ENCODE measurements around the gene SSB.
"Not testable (repeated sequence)": the region's sequence is repeated elsewhere in the genome, so short reads cannot be mapped to it uniquely, and the experiment has no call there.

The SSB gene

DNA sequence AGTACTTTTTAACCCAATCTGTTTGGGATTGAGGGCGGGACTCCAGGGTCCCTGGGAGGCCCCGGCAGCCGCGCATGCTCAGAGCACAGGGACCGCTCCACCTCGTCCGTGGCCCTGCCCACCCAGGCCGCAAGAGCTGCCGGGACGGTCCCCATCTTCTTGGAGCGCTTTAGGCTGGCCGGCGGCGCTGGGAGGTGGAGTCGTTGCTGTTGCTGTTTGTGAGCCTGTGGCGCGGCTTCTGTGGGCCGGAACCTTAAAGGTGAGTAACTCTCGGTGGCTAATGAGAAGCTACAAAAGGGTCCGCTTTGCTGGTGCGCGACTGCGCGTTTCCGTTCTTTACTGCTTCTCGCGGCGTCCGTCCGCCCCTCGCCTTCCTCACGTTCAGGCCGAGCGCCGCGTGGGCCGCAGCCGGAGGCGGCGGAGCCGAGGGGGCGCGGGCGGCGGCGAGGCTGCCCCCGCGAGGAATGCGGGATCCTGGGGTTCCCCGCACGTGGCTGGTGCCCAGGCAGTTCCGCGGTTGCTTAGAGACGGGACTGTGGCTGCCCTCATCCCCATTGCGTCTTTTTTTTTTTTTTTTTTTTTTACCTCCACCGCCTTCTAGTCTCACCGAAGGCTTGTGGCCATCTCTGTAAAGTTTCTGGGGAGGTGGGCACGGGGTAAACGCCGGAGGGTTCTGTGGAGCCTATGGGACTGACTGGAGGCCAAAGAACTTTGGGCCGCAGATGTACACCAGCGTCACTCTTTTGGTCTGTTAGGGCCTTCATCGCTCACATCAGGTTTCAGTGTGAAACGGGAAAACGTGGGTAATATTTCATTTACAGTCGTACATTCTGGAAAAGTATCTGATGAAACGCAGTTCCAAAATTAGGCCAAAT lies at the start of gene SSB:
SSB (plus strand) TSS at position 154 of the 875 bp plus-strand sequence. CDS start 2,090 bp downstream, outside the sequence.
- DNase-seq (ENCODE audit: low read depth): peak; percentile 90

DNA sequence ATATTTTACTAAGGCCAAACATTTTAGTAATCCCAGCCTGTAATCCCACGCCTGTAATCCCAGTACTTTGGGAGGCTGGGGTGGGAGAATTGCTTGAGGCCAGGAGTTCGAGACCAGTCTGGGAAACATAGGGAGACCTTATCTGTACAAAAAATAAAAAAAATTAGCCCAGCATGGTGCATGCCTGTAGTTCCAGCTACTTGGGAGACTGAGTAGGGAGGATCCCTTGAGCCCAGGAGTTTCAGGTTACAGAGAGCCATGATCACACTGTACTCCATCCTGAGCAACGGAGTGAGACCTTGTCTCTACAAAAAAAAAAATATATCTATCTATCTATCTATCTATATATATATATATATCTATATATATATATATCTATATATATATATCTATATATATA lies 45.9 kb upstream of the SSB start:
- no peak for DNase-seq (ENCODE audit: low read depth)

GRCh38 chr2:169755083-169755870 lies 43.4 kb upstream of the SSB start:
- DNase-seq (ENCODE audit: low read depth): no peak

GRCh38 chr2:169756342-169756741 lies 42.3 kb upstream of the SSB start:
- DNase-seq (ENCODE audit: low read depth): no peak

GRCh38 chr2:169757356-169757755 lies 41.3 kb upstream of the SSB start:
- no peak for DNase-seq (ENCODE audit: low read depth)

GRCh38 chr2:169757778-169758177 lies 40.9 kb upstream of the SSB start:
- no peak for DNase-seq (ENCODE audit: low read depth)

GRCh38 chr2:169759987-169760386 lies 38.7 kb upstream of the SSB start:
- DNase-seq (ENCODE audit: low read depth): no peak

GRCh38 chr2:169760798-169761197 lies 37.9 kb upstream of the SSB start:
- DNase-seq (ENCODE audit: low read depth): not testable (repeated sequence)

DNA sequence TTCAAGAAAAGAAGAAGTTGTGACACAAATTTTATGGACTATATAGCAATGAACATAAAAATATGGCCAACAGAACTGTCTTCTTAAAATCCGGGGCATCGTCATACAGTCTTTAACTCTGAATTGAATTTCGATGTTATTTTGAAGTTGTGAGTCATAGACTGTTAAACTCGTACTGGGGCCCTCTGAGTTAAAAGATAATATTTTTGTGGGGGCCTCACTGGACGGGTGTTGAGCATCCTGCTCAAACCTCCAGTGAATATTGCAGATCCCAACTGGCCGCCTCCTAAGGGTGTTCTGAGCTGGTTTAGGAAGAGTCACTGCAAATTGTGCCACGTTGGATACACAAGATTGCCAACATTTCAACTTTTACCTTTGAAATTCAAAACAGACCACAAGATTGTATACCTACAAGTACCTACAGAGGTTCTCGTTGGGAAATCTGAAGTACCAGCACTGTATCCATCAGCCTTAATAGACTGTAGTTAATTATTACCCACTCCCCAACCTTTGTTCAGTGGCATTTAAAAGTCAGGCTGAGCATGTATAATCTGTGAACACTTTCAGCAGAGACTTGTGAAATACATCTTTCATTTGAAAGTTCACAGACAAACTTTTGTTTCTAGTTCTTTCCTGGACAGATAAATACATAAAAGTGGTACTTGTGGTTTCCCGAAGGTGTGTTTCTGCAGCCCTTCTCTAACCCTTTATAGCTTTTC lies 37.3 kb upstream of the SSB start:
- DNase-seq (ENCODE audit: low read depth): no peak

DNA sequence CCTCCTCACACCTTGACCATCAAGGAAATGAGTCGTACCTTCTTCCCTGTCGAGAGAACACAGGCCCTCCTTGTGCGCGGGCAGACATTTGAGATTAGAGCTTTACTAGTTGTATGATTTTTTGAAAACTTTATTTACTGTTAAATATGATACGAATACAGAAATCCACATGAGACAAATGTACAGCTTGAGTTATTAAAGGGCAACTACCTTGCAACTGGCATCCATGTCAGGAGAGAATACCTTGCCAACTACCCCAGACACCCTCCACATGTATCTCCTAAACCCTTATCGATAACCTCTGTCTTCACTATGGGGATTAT lies 36.7 kb upstream of the SSB start:
- no peak for DNase-seq (ENCODE audit: low read depth)

GRCh38 chr2:169765523-169765922 lies 33.1 kb upstream of the SSB start:
- DNase-seq (ENCODE audit: low read depth): no peak

GRCh38 chr2:169767243-169767888 lies 31.3 kb upstream of the SSB start:
- DNase-seq (ENCODE audit: low read depth): peak; percentile 46

GRCh38 chr2:169768262-169768995 lies 30.2 kb upstream of the SSB start:
- DNase-seq (ENCODE audit: low read depth): peak; percentile 24

DNA sequence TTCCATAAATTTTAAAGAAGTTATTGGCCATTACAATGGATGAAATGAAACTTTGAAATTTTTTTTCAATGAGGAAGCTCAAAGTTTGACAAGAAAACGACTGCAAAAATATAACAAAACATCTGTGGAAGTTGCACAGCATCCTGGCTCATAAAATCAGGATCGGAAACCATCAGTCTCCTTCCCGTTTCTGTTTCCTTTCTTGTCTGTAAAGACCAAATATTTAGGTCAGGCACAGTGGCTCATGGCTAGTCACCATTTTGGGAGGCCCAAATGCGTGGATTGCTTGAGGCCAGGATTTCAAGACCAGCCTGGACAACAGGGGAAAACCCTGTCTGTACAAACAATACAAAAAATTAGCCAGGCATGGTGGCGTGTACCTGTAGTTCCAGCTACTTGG lies 27.6 kb upstream of the SSB start:
- no peak for DNase-seq (ENCODE audit: low read depth)

DNA sequence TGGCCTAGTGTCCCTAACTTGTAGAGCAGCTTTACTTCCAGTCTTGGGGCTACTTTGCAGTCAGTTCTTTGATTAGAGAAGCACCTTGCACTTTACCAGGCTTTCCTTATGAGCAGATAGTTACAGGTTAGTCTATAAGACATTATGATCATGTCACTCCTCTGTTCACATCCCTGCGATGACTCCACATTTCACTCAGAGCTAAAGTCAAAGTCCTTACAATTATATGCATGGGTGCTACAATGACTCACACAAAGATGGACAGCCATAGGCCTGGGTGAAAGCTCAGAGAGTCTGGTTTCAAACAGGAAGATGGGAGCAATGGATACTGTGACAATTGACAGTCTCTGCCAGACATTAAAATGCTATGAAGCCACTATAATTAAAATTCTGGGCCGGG lies 27.1 kb upstream of the SSB start:
- no peak for DNase-seq (ENCODE audit: low read depth)

DNA sequence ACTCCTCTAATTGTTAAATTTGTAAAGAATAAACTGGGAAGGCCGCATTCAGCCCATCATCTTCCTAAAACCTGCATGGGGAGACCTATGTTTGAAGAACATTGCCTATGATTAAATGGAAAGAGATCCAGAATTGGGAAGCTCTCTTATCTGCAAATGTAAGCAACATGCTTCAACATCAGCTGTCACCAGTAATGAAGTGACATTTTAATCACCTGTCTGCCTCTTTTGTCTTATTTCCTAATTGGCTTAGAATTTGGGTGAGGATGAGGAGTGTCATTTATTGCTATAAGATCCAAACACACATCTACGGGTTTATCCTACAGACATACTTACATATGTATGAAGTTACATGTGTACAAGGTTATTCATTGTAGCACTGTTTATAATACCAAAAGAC lies 26.0 kb upstream of the SSB start:
- DNase-seq (ENCODE audit: low read depth): no peak

DNA sequence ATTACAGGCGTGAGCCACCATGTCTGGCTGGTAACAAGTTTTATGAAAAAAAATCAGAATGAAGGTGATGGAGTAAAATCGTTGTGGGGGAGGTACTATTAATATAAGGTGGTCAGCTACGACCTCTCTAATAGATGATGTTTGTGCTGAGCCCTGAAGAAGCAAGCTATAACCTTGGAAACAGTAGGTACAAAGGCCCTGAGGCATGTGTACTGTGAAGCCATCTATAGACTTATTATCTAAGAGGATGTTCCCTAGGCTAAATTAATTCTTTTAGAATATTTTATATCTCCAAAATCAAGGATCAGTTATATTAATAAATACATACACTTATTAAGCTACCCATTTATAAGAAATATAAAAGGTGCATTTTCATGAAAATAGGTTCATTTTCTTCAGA lies 23.3 kb upstream of the SSB start:
- no peak for DNase-seq (ENCODE audit: low read depth)

- DNase-seq (ENCODE audit: low read depth): no peak
These were observed 22.9 kb upstream of the SSB start for GRCh38 chr2:169775765-169776164.

DNA sequence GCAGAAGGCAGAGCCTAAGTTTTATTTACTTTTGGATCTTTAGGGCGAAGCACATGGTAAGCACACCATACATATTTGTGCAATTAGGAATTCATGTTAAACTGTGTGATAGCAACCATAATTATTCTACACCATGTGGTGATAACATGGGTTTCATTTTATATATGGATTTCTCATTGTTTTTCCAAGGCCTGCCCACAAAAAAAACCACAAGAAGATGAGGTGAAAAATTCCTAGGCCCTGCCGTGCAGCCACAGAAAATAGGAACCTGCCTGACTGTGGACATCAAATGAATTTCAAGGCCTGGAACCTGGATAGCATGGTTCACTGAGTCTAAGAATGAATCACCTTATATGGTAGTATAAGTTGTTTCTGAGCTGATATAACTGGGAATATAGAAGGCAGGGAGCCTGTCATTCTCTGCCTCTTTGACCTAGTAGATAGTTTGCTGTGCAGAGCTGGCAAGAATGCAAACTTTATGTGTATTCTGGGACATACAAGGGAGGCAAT lies 22.4 kb upstream of the SSB start:
- DNase-seq (ENCODE audit: low read depth): no peak

GRCh38 chr2:169778446-169778845 lies 20.2 kb upstream of the SSB start:
- no peak for DNase-seq (ENCODE audit: low read depth)
